Measurements from ENCODE around the gene ATXN7L1. TPM values are rescaled to one million over a fixed set of nuclear protein-coding genes. Genes with fewer than 3 reads are reported as not detected.

ATXN7L1 gene
- total RNA-seq, 4 donors from 2014 or later = 12.3 to 28.8 (median 21.0) TPM

- no peaks in the 10 kb centered on the region for H3K9me3 ChIP-seq
- TF ChIP-seq, protein P1, sequence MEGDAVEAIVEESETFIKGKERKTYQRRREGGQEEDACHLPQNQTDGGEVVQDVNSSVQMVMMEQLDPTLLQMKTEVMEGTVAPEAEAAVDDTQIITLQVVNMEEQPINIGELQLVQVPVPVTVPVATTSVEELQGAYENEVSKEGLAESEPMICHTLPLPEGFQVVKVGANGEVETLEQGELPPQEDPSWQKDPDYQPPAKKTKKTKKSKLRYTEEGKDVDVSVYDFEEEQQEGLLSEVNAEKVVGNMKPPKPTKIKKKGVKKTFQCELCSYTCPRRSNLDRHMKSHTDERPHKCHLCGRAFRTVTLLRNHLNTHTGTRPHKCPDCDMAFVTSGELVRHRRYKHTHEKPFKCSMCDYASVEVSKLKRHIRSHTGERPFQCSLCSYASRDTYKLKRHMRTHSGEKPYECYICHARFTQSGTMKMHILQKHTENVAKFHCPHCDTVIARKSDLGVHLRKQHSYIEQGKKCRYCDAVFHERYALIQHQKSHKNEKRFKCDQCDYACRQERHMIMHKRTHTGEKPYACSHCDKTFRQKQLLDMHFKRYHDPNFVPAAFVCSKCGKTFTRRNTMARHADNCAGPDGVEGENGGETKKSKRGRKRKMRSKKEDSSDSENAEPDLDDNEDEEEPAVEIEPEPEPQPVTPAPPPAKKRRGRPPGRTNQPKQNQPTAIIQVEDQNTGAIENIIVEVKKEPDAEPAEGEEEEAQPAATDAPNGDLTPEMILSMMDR (IDR thresholded peaks at IDR 0.05) = no peak
- TF ChIP-seq POLR2AphosphoS5 (IDR thresholded peaks at IDR 0.05) = peak; percentile 34 to 60 (median 54)
- peak; percentile 32 for TF ChIP-seq POLR2A (IDR thresholded peaks at IDR 0.05)
- TF ChIP-seq EP300 (IDR thresholded peaks at IDR 0.05; ENCODE audit: low read depth) = no peak
- peak overlapping the region; percentile 53 to 80 (median 74) for H3K27ac ChIP-seq
- peak overlapping the region; percentile 18 to 47 (median 31) for H3K4me3 ChIP-seq
- H3K36me3 ChIP-seq = no peaks in the 10 kb centered on the region
- in situ Hi-C loops (cut with MboI; ENCODE audit: low pct_ligation_motif_present in 1 of 4, low pct_unique_long_range_greater_than_20kb in 1 of 4, low sequenced_read_pairs in 3 of 4) = no loop called here
- 7 to 20% methylated on average over 15 to 21 of the region's 21 CpGs for WGBS, 2 donors (ENCODE audit: low coverage in 1 of 2)
- peaks cover 0 to 18% (median 8%) of the 10 kb centered on the region in 4 donors for H3K4me1 ChIP-seq
- H3K27me3 ChIP-seq = no peaks in the 10 kb centered on the region
- peak; percentile 62 for DNase-seq
- intact Hi-C loops (cut with DNase I; ENCODE audit: low total_unique reads) = no loop called here
These were observed 184.5 kb downstream of the ATXN7L1 start for GRCh38 chr7:105691680-105692564.

DNA sequence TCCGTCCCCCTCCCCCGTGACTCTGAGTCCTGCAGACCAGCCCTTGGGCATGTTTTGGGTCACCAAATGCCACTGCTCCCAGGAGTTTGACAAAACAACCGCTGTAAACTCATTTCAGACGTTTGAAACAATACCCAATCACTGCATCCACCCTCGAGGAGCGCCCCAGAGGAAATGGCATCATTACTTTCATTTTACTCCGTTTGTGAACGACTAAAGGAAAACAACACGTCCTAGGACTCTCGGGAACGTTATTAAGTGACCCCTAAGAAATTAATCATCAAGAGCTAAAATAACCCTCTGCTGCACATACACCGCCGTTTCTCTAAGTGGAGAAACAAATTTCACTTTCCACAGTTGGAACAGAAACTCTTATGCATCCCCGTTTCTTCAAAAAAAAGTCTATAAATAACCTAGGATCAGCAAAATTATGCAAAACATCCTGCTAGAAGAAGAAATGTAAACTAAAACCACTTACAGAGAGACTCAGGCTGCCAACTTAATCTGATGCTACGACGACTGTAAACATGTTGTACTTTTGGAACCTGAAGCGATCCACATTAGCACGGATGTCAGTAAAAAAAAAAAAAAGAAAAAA, 185.2 kb downstream of the ATXN7L1 start:
- H3K4me1 ChIP-seq = peaks cover 0 to 18% (median 8%) of the 10 kb centered on the region in 4 donors
- WGBS, 2 donors (ENCODE audit: low coverage in 1 of 2) = 0 to 12% methylated on average over 13 to 18 of the region's 18 CpGs
- intact Hi-C loops (cut with DNase I; ENCODE audit: low total_unique reads) (no loop called here), in situ Hi-C loops (cut with MboI; ENCODE audit: low pct_ligation_motif_present in 1 of 4, low pct_unique_long_range_greater_than_20kb in 1 of 4, low sequenced_read_pairs in 3 of 4) (no loop called here)
- H3K27ac ChIP-seq = peak overlapping the region; percentile 53 to 80 (median 74)
- no peaks in the 10 kb centered on the region for H3K9me3 ChIP-seq
- peak; percentile 15 for DNase-seq
- H3K4me3 ChIP-seq = peak overlapping the region; percentile 18 to 47 (median 31)
- TF ChIP-seq EP300 (IDR thresholded peaks at IDR 0.05; ENCODE audit: low read depth) (no peak), POLR2AphosphoS5 (IDR thresholded peaks at IDR 0.05) (no peak), POLR2A (IDR thresholded peaks at IDR 0.05) (no peak)
- TF ChIP-seq, protein P1 (IDR thresholded peaks at IDR 0.05) = no peak
- H3K27me3 ChIP-seq = no peaks in the 10 kb centered on the region
- no peaks in the 10 kb centered on the region for H3K36me3 ChIP-seq

- no peaks in the 10 kb centered on the region for H3K36me3 ChIP-seq
- 84 to 87% methylated on average over 13 to 17 of the region's 17 CpGs for WGBS, 2 donors (ENCODE audit: low coverage in 1 of 2)
- in situ Hi-C loops (cut with MboI; ENCODE audit: low pct_ligation_motif_present in 1 of 4, low pct_unique_long_range_greater_than_20kb in 1 of 4, low sequenced_read_pairs in 3 of 4) = no loop called here
- TF ChIP-seq POLR2A (IDR thresholded peaks at IDR 0.05) (no peak), EP300 (IDR thresholded peaks at IDR 0.05; ENCODE audit: low read depth) (no peak)
- DNase-seq = no peak
- intact Hi-C loops (cut with DNase I; ENCODE audit: low total_unique reads) = no loop called here
- peaks cover 0 to 18% (median 8%) of the 10 kb centered on the region in 4 donors for H3K4me1 ChIP-seq
- H3K4me3 ChIP-seq = peak overlapping the region in 2 of 4 donors; percentile 41 to 47
- no peaks in the 10 kb centered on the region for H3K9me3 ChIP-seq
- H3K27me3 ChIP-seq = no peaks in the 10 kb centered on the region
- H3K27ac ChIP-seq = peak overlapping the region; percentile 53 to 80 (median 74)
These were observed 186.0 kb downstream of the ATXN7L1 start for GRCh38 chr7:105690325-105690945.

- TF ChIP-seq POLR2A (IDR thresholded peaks at IDR 0.05) (no peak), POLR2AphosphoS5 (IDR thresholded peaks at IDR 0.05) (no peak), EP300 (IDR thresholded peaks at IDR 0.05; ENCODE audit: low read depth) (no peak)
- TF ChIP-seq, protein P1 (IDR thresholded peaks at IDR 0.05) = no peak
- Histone ChIP-seq H3K4me3 (no peak overlapping the region), H3K9me3 (no peaks in the 10 kb centered on the region), H3K4me1 (peaks cover 0 to 18% (median 8%) of the 10 kb centered on the region in 4 donors), H3K36me3 (no peaks in the 10 kb centered on the region), H3K27ac (peak overlapping the region in 2 of 4 donors; percentile 69 to 80), H3K27me3 (no peaks in the 10 kb centered on the region)
- in situ Hi-C loops (cut with MboI; ENCODE audit: low pct_ligation_motif_present in 1 of 4, low pct_unique_long_range_greater_than_20kb in 1 of 4, low sequenced_read_pairs in 3 of 4) (no loop called here), intact Hi-C loops (cut with DNase I; ENCODE audit: low total_unique reads) (no loop called here)
- DNase-seq = no peak
- WGBS, 2 donors (ENCODE audit: low coverage in 1 of 2) = 89 to 100% methylated on average over 1 to 13 of the region's 13 CpGs
These were observed 187.2 kb downstream of the ATXN7L1 start for GRCh38 chr7:105689067-105689819.
